MCF 10A (cell line): ENCODE measurements around the gene ARHGEF2. TPM values are rescaled to one million over a fixed set of nuclear protein-coding genes. Genes with fewer than 3 reads are reported as not detected.

Source experiments
- BruUV-seq: library from RNA; stranded (reverse); fragments of 400-500 nt; replicated peaks from 2 replicates; lab custom pipeline; 2021; lab: Mats Ljungman, UMichigan
- CTCF ChIA-PET: fragments of 300-600 bp; sonication (Branson Sonifier 250); formaldehyde crosslinking; extraction: SDS; loops from one replicate; lab custom pipeline; 2021; ENCODE audit warnings: antibody characterized with exemption, inconsistent platforms; lab: Yijun Ruan, JAX
- POLR2A ChIA-PET: fragments of 300-600, 350-650 bp; sonication (Branson Sonifier 250); formaldehyde crosslinking; extraction: SDS; loops from one replicate; lab custom pipeline; 2020; ENCODE audit warnings: antibody characterized with exemption, inconsistent platforms; lab: Yijun Ruan, JAX
- DNase-seq: peaks from one replicate; pipeline ENCODE4 v3.0.0-alpha.2; 2018; ENCODE audit not compliant: unreplicated experiment
- H3K27ac Mint-ChIP-seq: one replicate; pipeline ENCODE4 v1.8.0; 2022; ENCODE audit warnings: mild to moderate bottlenecking, low read depth, mixed read lengths; ENCODE audit not compliant: unreplicated experiment
- H3K27me3 Mint-ChIP-seq: one replicate; pipeline ENCODE4 v1.8.0; 2022; ENCODE audit warnings: mixed read lengths; ENCODE audit not compliant: insufficient read depth, unreplicated experiment
- H3K36me3 Mint-ChIP-seq: one replicate; pipeline ENCODE4 v1.8.0; 2022; ENCODE audit warnings: mild to moderate bottlenecking, moderate library complexity, mixed read lengths; ENCODE audit not compliant: insufficient read depth, unreplicated experiment
- H3K4me1 Mint-ChIP-seq: one replicate; pipeline ENCODE4 v1.8.0; 2022; ENCODE audit warnings: mixed read lengths; ENCODE audit not compliant: insufficient read depth, unreplicated experiment
- H3K4me3 Mint-ChIP-seq: one replicate; pipeline ENCODE4 v1.8.0; 2022; ENCODE audit warnings: mild to moderate bottlenecking, moderate library complexity, mixed read lengths; ENCODE audit not compliant: unreplicated experiment
- H3K9me3 Mint-ChIP-seq: one replicate; pipeline ENCODE4 v1.8.0; 2022; ENCODE audit warnings: mixed read lengths; ENCODE audit not compliant: unreplicated experiment
- intact Hi-C: fragments of 100-400 bp; cut with micrococcal nuclease; formaldehyde crosslinking; loops from 2 replicates; pipeline ENCODE4 v1.14.1; 2022
- total RNA-seq: library from RNA; stranded (reverse); gene quantifications from 2 replicates; pipeline ENCODE4 v1.2.3, GENCODE V29; 2022
- TF ChIP-seq, protein P1 (sequence below): fragments of 200-600 bp; IDR thresholded peaks from one replicate; pipeline ENCODE4 v1.8.0; 2022; ENCODE audit warnings: antibody characterized with exemption, mild to moderate bottlenecking; ENCODE audit not compliant: unreplicated experiment

The ARHGEF2 gene
- total RNA-seq, 1 experiment from 2014 or later: 498 TPM

DNA sequence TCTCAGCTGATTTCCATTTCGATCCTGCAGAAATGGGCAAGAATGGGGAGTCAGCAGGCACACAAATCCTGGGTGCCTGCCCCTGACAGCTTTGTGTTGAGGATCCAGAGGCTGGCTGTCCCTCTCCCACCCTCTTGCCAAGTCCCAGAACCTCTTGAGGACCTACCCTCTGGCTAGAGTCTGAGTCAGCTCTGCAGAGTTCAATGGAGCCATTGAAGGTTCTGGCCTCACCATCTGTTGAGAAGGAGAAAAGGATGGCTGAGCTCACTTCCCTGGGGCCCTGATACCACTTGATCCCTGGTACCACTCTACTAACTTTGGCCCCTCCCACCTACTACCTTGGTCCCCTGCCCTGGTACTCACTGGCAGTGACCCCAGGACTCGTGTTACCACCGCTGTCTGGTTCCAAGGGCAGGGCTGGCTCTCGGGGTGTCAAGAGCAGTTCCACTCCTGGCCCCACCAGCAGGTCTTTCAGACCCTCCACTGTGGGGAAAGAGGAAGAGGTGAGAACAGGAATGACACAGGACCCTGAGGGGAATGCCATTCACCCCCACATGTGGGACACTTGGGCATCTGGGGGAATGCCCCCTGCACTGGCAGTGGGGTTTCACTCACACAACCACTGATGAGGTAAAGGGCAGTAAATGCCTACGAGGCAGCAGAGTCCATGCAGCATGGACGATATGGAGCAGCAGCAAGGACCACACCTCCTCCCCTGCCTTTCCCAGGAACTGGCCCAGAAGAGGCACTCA is 26.4 kb downstream of the ARHGEF2 start:
- Mint-ChIP-seq H3K9me3 (no peaks in the 10 kb centered on the region), H3K36me3 (peaks cover 100% of the 10 kb centered on the region), H3K27ac (peak overlapping the region; percentile 19), H3K27me3 (no peaks in the 10 kb centered on the region), H3K4me1 (no peaks in the 10 kb centered on the region), H3K4me3 (no peak overlapping the region)
- POLR2A ChIA-PET: interaction anchor here (0.5 to 1.1 kb wide), 3 partner anchors 11 to 50 kb away, joined by 3 to 4 read pairs (median 3); no protein-coding TSS in a partner anchor
- DNase-seq: no peak
- intact Hi-C loops: no loop called here
- no TSS peak for BruUV-seq
- TF ChIP-seq, protein P1, sequence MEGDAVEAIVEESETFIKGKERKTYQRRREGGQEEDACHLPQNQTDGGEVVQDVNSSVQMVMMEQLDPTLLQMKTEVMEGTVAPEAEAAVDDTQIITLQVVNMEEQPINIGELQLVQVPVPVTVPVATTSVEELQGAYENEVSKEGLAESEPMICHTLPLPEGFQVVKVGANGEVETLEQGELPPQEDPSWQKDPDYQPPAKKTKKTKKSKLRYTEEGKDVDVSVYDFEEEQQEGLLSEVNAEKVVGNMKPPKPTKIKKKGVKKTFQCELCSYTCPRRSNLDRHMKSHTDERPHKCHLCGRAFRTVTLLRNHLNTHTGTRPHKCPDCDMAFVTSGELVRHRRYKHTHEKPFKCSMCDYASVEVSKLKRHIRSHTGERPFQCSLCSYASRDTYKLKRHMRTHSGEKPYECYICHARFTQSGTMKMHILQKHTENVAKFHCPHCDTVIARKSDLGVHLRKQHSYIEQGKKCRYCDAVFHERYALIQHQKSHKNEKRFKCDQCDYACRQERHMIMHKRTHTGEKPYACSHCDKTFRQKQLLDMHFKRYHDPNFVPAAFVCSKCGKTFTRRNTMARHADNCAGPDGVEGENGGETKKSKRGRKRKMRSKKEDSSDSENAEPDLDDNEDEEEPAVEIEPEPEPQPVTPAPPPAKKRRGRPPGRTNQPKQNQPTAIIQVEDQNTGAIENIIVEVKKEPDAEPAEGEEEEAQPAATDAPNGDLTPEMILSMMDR: no peak
- CTCF ChIA-PET: interaction anchor here (0.6 to 5.1 kb wide), 7 partner anchors 10 to 57 kb away, joined by 3 to 25 read pairs (median 5); no protein-coding TSS in a partner anchor

DNA sequence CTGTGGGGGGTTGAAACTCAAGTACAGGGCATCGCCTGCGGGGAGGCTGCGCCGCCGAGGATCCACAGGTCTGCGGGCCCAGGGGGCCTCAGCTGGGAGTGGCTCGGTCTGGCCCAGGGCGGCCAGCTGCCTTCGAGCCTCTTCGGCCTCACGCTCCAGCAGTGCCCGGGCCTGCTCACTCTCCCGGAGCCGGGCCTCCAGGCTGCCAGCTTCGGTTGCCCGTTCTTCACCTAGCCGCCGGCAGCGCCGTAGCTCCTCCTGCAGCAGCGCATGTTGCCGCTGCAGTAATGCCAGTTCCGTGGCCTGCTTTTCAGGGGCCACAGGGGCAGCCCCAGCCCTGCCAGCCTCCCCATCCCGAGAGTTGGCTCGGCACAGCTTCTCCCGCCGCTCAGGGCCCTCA is 27.5 kb downstream of the ARHGEF2 start:
- POLR2A ChIA-PET: interaction anchor here (1.0 kb wide), 1 partner anchor 51 kb away, joined by 3 read pairs; no protein-coding TSS in a partner anchor
- no peak overlapping the region for H3K4me3 Mint-ChIP-seq
- H3K36me3 Mint-ChIP-seq: peaks cover 100% of the 10 kb centered on the region
- DNase-seq: no peak
- CTCF ChIA-PET: interaction anchor here (0.6 to 5.1 kb wide), 5 partner anchors 9 to 210 kb away, joined by 3 to 25 read pairs (median 6); no protein-coding TSS in a partner anchor
- intact Hi-C loops: no loop called here
- no peak overlapping the region for H3K27ac Mint-ChIP-seq
- BruUV-seq: TSS peak; percentile 5
- no peaks in the 10 kb centered on the region for H3K9me3 Mint-ChIP-seq
- TF ChIP-seq, protein P1: no peak
- H3K27me3 Mint-ChIP-seq: no peaks in the 10 kb centered on the region
- peaks cover 4% of the 10 kb centered on the region for H3K4me1 Mint-ChIP-seq

DNA sequence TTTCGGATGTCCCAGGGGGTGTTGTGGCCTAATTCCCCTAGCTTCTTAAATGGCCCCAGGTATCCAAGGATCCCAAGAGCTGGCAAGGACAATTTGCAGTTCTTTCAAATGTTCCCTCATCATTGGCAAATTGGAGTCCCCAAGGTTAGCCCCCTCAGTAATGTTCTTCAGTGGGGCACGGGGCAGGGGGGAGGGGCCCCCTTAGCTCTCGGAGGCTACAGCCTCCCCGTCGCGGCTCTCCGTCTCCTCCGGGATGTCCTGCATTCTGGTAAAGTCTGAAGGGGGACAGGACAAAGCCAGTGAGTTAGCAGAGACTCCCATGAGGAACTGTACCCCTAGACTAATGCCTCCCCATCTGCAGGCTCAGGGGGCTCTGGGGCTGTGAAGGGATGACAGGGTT is 30.6 kb downstream of the ARHGEF2 start:
- intact Hi-C loops: no loop called here
- Mint-ChIP-seq H3K27me3 (no peaks in the 10 kb centered on the region), H3K4me1 (peaks cover 20% of the 10 kb centered on the region), H3K4me3 (no peak overlapping the region), H3K9me3 (no peaks in the 10 kb centered on the region), H3K27ac (no peak overlapping the region), H3K36me3 (peaks cover 78% of the 10 kb centered on the region)
- TF ChIP-seq, protein P1: no peak
- ChIA-PET CTCF (interaction anchor here (0.6 to 5.1 kb wide), 6 partner anchors 10 to 497 kb away, joined by 3 to 25 read pairs (median 8); partner anchors contain the start of gene KHDC4), POLR2A (interaction anchor here (0.8 to 1.7 kb wide), 5 partner anchors 10 to 53 kb away, joined by 3 to 4 read pairs (median 4); partner anchors contain the start of gene ARHGEF2)
- no peak for DNase-seq
- no TSS peak for BruUV-seq

DNA sequence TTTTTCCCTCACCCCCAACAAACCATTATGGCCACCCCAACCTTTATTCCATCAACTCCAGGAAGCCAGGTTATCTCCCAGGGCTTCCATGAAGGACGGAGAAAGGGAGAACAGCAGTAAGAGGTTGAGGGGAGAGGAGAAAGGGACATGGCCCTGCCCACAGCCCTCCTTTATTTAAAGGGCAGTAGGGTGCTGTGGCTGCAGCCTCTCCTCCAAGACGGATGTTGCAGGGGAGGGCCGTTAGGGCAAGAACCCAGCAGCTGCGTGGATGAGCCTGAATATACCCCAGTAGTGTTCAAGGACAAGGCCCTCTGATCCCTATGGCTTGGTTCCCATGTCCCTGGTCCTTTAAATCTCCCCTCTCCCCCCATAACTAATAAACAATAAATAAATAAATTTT is 31.1 kb downstream of the ARHGEF2 start:
- peaks cover 77% of the 10 kb centered on the region for H3K36me3 Mint-ChIP-seq
- no peaks in the 10 kb centered on the region for H3K27me3 Mint-ChIP-seq
- BruUV-seq: no TSS peak
- peaks cover 25% of the 10 kb centered on the region for H3K4me1 Mint-ChIP-seq
- no peaks in the 10 kb centered on the region for H3K9me3 Mint-ChIP-seq
- no peak for DNase-seq
- TF ChIP-seq, protein P1: no peak
- H3K4me3 Mint-ChIP-seq: no peak overlapping the region
- POLR2A ChIA-PET: interaction anchor here (0.8 to 1.7 kb wide), 3 partner anchors 10 to 53 kb away, joined by 3 to 4 read pairs (median 4); no protein-coding TSS in a partner anchor
- H3K27ac Mint-ChIP-seq: peak overlapping the region; percentile 14
- intact Hi-C loops: no loop called here
- CTCF ChIA-PET: interaction anchor here (0.6 to 5.1 kb wide), 5 partner anchors 9 to 498 kb away, joined by 3 to 25 read pairs (median 5); partner anchors contain the start of gene KHDC4
